ENCODE measurements around the gene WDR93. TPM values are rescaled to one million over a fixed set of nuclear protein-coding genes. Genes with fewer than 3 reads are reported as not detected.

The WDR93 gene
- total RNA-seq = 0.13 TPM in 1 of 2 replicates, not detected in the other
- polyA plus RNA-seq = 0.57 TPM in 1 of 2 replicates, not detected in the other

DNA sequence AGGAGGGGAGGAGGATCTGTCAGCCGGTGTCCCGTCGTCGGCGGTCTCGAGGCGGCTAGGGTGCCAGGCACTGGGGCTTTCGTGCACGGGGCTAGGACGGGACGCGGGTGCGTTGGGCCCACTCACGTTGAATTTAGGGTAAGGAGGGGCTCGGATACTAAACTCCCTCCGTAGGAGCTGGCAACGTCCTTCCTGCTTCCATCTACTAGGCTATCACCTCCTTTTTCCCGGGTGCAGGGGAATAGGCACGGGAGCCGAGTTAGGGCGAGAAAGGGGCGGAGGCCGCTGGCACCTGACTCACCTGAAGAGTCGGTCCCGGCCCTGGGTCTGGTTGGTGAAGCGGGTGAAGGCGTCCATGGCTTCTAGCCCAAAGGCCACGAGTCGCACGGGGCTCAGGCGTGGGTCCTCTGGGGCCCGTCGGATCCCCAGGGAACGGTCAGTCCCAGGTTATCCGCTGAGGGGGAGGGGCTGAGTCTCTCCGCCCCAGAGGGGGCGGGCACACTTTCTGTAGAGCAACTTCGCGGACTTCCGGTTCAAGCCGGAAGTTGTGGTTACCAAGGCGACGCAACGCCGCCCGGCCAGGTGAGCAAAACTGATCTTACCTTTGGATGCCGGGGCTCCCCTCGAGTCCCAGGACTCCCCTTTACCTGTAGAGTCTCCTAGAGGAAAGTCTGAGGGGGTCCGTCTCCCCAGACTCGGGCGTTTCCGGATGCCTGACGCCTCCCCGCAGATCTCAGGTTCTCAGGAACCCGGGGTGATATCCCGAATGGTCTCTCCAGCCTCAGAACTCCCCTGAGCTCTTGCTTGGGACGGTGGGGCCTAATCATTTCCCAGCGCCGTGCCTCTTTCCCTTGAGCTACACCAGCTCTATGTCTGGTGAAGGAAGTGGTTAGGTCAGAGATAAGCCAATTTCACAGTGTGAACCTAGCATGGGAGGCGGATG, at the start of gene WDR93, which contains the start of gene PEX11A:
TSS of gene WDR93 (plus strand) at position 536 of the 943 bp plus-strand sequence. CDS start 10,936 bp downstream, outside the sequence.
TSS of gene PEX11A (minus strand) at position 479 of the 943 bp plus-strand sequence. CDS start at position 357, 122 bp downstream.
- H3K27me3 ChIP-seq = no peaks in the 10 kb centered on the region
- H3K36me3 ChIP-seq (replicated peaks; ENCODE audit: insufficient read depth, low read depth) = no peaks in the 10 kb centered on the region
- H2AFZ ChIP-seq = peak within 1 kb of the TSS; percentile 100
- no peaks in the 10 kb centered on the region for H3K9me3 ChIP-seq (ENCODE audit: low read depth)
- peaks cover 7% of the 10 kb centered on the region for H3K4me1 ChIP-seq (ENCODE audit: insufficient read depth)
- H3K27ac ChIP-seq = peak within 1 kb of the TSS; percentile 35
- no peak for TF ChIP-seq EZH2phosphoT487 (IDR thresholded peaks at IDR 0.05; ENCODE audit: low read depth, severe bottlenecking, unreplicated experiment)
- TF ChIP-seq, protein P1, sequence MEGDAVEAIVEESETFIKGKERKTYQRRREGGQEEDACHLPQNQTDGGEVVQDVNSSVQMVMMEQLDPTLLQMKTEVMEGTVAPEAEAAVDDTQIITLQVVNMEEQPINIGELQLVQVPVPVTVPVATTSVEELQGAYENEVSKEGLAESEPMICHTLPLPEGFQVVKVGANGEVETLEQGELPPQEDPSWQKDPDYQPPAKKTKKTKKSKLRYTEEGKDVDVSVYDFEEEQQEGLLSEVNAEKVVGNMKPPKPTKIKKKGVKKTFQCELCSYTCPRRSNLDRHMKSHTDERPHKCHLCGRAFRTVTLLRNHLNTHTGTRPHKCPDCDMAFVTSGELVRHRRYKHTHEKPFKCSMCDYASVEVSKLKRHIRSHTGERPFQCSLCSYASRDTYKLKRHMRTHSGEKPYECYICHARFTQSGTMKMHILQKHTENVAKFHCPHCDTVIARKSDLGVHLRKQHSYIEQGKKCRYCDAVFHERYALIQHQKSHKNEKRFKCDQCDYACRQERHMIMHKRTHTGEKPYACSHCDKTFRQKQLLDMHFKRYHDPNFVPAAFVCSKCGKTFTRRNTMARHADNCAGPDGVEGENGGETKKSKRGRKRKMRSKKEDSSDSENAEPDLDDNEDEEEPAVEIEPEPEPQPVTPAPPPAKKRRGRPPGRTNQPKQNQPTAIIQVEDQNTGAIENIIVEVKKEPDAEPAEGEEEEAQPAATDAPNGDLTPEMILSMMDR (IDR thresholded peaks at IDR 0.05; ENCODE audit: poor library complexity) = no peak
- H3K4me2 ChIP-seq = peak within 1 kb of the TSS; percentile 93
- no peaks in the 10 kb centered on the region for H3K9me2 ChIP-seq (replicated peaks; ENCODE audit: insufficient read depth)
- H3K79me2 ChIP-seq = peaks cover 11% of the 10 kb centered on the region
- H3K4me3 ChIP-seq = peak within 1 kb of the TSS; percentile 59
- H4K20me1 ChIP-seq (ENCODE audit: insufficient read depth, poor library complexity, severe bottlenecking) = no peaks in the 10 kb centered on the region
- DNase-seq (ENCODE audit: low spot score) = peak; percentile 91
- 3% methylated on average over 53 of the region's 60 CpGs for WGBS (ENCODE audit: low lambda C conversion rate, missing lambda C conversion rate)

DNA sequence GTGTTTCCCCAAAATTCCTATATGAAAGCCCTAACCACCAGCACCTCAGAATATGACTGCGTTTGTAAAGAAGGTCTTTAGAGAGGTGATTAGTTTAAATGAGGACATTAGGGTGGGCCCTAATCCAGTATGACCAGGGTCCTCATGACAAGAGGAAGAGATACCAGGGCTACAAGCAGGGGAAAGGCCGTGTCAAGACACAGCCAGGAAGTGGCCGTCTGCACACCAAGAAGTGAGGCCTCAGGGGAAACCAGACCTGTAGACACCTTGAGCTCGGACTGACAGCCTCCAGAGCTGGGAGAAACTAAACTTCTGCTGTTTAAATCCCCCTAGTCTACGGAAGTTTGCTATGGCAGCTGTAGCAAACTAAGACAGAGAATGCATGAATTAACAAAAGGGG, 49.6 kb upstream of the WDR93 start:
- TF ChIP-seq EZH2 (IDR thresholded peaks at IDR 0.05; ENCODE audit: borderline replicate concordance) (no peak), EZH2phosphoT487 (IDR thresholded peaks at IDR 0.05; ENCODE audit: low read depth, severe bottlenecking, unreplicated experiment) (no peak)
- TF ChIP-seq, protein P1 (IDR thresholded peaks at IDR 0.05; ENCODE audit: poor library complexity) = no peak
- H3K9me3 ChIP-seq (ENCODE audit: low read depth) = no peaks in the 10 kb centered on the region
- H3K4me2 ChIP-seq = no peak overlapping the region
- 90% methylated on average over 5 of the region's 5 CpGs for WGBS (ENCODE audit: low lambda C conversion rate, missing lambda C conversion rate)
- no peaks in the 10 kb centered on the region for H4K20me1 ChIP-seq (ENCODE audit: insufficient read depth, poor library complexity, severe bottlenecking)
- no peaks in the 10 kb centered on the region for H3K36me3 ChIP-seq (replicated peaks; ENCODE audit: insufficient read depth, low read depth)
- H3K9me2 ChIP-seq (replicated peaks; ENCODE audit: insufficient read depth) = no peaks in the 10 kb centered on the region
- no peak overlapping the region for H3K27ac ChIP-seq
- no peaks in the 10 kb centered on the region for H3K4me1 ChIP-seq (ENCODE audit: insufficient read depth)
- DNase-seq (ENCODE audit: low spot score) = no peak
- H3K79me2 ChIP-seq = no peaks in the 10 kb centered on the region
- no peak overlapping the region for H2AFZ ChIP-seq
- no peak overlapping the region for H3K4me3 ChIP-seq
- H3K27me3 ChIP-seq = no peaks in the 10 kb centered on the region

DNA sequence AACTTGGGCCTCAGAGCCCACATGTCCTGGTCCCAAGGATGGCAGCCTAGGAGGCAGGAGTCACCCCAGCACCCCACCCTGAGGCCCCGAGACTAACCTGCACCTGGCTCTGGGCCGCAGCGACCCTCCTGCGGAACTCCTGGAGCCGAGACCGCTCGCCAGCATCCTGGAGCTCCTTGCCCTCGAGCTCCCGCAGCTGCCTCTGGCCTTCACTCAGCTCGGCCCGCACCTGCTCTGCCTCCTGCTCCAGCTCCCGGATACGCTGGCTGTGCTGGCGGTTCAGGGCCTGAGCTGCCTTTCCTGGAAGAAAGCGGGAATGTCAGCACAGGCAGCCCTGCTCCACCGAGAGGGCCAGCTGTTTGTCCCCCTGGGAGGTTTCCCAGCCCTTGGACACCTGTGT, 48.5 kb upstream of the WDR93 start:
- Histone ChIP-seq H3K4me2 (no peak overlapping the region), H3K36me3 (replicated peaks; ENCODE audit: insufficient read depth, low read depth) (no peaks in the 10 kb centered on the region), H4K20me1 (ENCODE audit: insufficient read depth, poor library complexity, severe bottlenecking) (no peaks in the 10 kb centered on the region), H3K27me3 (no peaks in the 10 kb centered on the region), H3K4me3 (no peak overlapping the region), H2AFZ (no peak overlapping the region), H3K9me2 (replicated peaks; ENCODE audit: insufficient read depth) (no peaks in the 10 kb centered on the region), H3K79me2 (no peaks in the 10 kb centered on the region), H3K4me1 (ENCODE audit: insufficient read depth) (no peaks in the 10 kb centered on the region), H3K9me3 (ENCODE audit: low read depth) (no peaks in the 10 kb centered on the region), H3K27ac (no peak overlapping the region)
- DNase-seq (ENCODE audit: low spot score) = no peak
- TF ChIP-seq, protein P1 (IDR thresholded peaks at IDR 0.05; ENCODE audit: poor library complexity) = no peak
- TF ChIP-seq EZH2 (IDR thresholded peaks at IDR 0.05; ENCODE audit: borderline replicate concordance) (no peak), EZH2phosphoT487 (IDR thresholded peaks at IDR 0.05; ENCODE audit: low read depth, severe bottlenecking, unreplicated experiment) (no peak)
- 98% methylated on average over 16 of the region's 16 CpGs for WGBS (ENCODE audit: low lambda C conversion rate, missing lambda C conversion rate)
